NCI-H446 (cell line): ENCODE data around the gene EIF3C.
"Not testable (repeated sequence)": the region's sequence is repeated elsewhere in the genome, so short reads cannot be mapped to it uniquely, and the experiment has no call there.

Experiments used
- DNase-seq, 2 experiments: peaks; one replicate each; lab custom pipeline; 2025; lab: John Stamatoyannopoulos, UW

The EIF3C gene, protein sequence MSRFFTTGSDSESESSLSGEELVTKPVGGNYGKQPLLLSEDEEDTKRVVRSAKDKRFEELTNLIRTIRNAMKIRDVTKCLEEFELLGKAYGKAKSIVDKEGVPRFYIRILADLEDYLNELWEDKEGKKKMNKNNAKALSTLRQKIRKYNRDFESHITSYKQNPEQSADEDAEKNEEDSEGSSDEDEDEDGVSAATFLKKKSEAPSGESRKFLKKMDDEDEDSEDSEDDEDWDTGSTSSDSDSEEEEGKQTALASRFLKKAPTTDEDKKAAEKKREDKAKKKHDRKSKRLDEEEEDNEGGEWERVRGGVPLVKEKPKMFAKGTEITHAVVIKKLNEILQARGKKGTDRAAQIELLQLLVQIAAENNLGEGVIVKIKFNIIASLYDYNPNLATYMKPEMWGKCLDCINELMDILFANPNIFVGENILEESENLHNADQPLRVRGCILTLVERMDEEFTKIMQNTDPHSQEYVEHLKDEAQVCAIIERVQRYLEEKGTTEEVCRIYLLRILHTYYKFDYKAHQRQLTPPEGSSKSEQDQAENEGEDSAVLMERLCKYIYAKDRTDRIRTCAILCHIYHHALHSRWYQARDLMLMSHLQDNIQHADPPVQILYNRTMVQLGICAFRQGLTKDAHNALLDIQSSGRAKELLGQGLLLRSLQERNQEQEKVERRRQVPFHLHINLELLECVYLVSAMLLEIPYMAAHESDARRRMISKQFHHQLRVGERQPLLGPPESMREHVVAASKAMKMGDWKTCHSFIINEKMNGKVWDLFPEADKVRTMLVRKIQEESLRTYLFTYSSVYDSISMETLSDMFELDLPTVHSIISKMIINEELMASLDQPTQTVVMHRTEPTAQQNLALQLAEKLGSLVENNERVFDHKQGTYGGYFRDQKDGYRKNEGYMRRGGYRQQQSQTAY

DNA sequence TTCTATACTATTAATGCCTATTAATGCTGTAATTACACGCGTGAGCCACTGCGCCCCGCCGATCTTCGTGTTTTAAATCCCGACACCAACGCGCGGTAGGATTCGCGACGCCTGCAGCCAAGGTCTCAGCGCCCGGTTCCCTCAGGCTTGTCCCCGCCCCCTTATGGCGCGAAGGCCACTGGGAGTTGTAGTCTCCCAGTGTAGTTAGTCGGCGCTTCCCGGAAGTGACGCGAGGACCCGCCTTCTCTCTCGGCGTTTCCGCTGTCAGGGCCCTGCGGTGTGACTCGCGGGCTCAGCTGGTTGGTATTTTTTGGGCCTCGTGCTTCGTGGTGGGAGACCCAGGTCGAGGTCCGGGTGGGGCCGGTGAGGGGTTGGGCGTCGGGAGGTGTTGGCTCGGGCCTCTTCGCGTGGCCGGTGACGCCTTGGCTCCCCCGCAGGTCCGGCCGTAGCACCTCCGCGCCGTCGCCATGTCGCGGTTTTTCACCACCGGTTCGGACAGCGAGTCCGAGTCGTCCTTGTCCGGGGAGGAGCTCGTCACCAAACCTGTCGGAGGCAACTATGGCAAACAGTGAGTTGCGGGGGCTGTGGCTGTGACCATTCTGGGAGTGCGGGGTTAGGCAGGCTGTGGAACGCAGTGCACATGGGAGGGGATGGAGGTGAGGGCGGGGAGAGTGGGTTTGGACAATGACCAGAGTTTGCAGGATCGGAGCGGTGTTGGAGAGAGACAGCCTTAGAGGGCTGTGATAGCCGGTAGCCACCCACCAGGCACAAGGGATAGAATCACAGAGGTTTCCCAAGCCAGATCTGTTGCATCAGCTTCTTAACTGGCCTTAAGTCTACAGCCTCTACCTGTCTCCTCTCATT is at the start of gene EIF3C:
TSS of gene EIF3C (plus strand) at position 245 of the 864 bp plus-strand sequence. CDS start at position 468, 223 bp downstream.
- not testable (repeated sequence) for DNase-seq

DNA sequence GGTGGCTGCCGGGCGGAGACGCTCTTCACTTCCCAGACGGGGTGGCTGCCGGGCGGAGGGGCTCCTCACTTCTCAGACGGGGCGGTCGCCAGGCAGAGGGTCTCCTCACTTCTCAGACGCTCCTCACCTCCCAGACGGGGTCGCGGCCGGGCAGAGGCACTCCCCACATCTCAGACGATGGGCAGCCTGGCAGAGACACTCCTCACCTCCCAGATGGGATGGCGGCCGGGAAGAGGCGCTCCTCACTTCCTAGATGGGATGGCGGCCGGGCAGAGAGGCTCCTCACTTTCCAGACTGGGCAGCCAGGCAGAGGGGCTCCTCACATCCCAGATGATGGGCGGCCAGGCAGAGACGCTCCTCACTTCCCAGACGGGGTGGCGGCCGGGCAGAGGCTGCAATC is 45.0 kb upstream of the EIF3C start:
- not testable (repeated sequence) for DNase-seq

DNA sequence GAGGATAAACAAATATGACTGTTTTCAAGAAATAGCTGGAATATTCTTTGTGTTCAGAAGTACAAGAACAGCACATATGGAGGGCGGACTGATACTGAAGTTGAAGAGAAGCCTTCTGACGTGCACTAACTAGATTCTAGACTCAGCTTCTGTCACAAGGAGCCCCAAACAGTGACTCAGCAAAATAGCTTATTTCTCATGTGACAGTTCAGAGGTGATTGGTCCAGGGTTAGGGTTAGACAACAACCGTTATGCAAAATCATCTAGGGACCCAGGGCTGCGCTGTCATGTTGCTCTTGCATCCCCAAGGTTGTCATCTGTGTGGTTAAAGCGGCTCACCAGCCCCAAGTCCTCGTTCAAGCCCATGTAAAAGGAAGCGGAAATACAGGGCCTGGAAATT is 43.8 kb upstream of the EIF3C start:
- DNase-seq: not testable (repeated sequence)

DNA sequence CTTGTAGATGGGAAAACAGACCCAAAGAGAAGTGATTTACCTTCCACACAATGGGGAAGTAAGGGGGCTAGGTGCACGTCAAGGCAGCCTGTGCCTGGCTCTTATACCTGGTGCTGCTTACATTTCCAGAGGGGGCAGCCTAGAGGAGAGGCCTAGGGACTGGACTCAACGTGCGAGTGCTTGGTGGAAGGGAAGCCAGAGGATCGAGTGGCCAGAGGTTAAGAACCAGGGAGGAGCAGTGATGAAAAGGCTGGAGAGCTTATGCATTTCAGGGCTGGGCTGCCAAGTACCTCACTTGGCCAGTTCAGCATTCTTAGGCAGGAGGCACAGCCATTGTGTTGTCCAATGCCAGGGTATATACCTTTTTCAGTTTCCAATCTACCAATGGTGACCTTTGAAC is 43.1 kb upstream of the EIF3C start:
- DNase-seq: not testable (repeated sequence)

DNA sequence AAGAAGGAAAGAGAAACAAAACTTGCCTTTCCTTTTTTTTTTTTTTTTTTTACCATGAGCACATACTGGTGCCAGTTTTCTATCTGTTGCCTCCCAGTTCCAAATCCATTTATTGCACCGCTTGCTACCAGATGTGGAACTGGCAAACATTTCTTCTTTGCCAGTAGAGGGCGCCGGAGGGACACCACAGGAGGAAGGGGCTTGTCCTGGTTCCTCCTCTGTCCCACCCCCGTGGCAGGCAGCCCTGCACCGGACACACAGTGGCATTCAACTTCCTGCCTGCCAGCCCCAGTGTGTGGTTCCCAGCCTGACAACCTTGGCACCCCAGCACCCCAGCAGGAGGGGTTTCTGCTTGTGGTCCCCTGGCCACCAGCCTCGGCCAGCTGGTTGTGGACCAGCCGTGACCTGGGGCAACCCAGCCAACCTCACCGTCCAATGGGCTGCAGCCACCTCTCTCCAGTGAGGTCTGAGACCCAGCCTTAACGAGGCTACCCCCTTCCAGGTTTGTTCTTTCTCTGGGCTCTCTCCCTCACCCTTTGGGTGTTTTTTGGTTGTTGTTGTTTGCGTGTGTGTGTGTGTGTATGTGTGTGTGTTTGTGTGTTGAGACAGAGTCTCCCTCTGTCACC is 22.8 kb upstream of the EIF3C start:
- not testable (repeated sequence) for DNase-seq

DNA sequence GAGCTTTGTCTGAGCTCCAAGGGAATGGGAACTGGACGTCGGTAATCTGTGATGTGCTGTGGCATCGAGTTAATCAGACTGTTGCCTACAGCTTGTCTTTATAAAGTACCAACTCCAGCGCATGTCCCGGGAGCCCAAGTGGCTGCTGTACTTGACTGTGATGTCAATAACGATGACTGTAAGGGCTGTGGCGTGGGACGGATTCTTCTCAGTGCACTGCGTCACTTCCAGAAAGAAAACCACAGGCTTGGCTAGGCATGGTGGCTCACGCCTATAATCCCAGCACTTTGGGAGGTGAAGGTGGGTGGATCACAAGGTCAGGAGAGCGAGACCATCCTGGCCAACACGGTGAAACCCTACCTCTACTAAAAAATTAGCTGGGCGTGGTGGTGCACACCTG is 21.8 kb upstream of the EIF3C start:
- DNase-seq: not testable (repeated sequence)

DNA sequence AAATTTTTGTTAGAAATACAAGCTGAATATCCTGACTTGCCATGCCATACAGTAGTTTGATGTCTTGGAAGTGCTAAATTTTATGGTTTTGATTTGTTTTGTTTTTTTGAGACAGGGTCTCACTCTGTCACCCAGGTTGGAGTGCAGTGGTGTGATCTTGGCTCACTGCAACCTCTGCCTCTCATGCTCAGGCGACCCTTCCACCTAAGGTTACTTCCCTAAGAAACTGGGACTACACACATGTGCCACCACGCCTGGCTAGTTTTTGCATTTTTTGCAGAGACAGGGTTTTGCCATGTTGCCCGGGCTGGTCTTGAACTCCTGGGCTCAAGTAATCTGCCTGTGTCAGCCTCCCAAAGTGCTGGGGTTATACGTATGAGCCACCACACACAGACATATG is 19.5 kb upstream of the EIF3C start:
- DNase-seq: not testable (repeated sequence)

DNA sequence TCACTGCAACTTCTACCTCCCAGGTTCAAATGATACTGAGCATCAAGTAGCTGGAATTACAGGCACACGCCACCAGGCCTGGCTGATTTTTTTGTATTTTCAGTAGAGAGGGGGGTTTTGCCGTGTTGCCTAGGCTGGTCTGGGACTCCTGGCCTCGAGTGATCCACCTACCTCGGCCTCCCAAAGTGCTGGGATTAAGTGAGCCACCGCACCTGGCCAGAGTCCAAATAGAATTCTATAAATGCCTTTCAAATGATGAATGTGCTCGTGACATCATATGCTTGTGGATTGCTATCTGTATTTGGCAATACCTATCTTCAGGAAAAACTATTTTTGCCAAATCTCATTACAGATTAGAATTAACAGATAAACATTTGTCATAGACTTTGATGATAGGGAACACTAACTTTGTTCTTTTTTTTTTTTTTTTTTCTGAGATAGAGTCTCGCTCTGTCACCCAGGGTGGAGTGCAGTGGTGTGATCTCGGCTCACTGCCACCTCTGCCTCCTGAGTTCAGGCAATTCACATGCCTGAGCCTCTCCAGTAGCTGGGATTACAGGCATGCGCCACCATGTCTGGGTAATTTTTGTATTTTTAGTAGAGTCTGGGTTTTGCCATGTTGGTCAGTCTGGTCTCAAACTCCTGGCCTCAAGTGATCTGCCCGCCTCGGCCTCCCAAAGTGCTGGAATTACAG is 17.9 kb upstream of the EIF3C start:
- not testable (repeated sequence) for DNase-seq

DNA sequence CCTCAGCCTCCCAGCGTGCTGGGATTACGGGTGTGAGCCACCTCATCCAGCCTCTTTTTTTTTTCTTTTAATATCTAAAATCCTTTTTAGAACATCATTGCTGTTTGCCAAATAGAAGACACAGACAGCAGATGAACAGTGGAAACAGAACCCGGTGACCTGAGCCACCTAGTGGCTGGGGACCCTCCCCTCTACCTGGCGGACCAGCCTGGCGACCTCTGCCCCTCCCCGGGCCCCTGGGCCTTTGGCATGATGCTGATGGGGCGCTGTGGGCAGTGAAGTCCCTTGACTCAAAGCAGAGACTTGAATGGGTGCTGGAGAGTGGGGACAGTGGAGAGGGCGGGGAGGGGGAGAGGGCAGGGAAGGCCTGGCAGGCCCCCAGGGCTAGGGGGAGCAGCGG is 11.5 kb upstream of the EIF3C start:
- DNase-seq: not testable (repeated sequence)

DNA sequence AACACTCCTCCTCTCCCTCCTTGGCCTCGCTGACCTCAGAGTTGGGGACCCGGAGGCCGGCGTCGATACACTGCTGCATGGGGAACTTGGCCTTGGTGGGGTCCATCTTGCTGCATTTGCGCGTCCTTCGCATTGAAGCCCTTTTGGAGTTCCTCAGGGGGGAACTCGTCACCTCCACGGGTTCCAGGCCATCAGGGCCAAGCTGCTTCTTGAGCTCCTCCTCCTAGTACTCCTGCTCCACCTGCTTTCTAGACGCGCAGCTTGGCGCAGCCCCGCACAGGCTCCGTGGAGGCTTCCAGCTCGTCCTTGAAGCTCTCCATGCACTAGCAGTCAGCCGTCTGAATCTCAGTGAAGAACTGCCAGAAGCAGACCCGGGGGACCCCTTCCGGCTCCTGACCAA is 10.9 kb upstream of the EIF3C start:
- DNase-seq: not testable (repeated sequence)

DNA sequence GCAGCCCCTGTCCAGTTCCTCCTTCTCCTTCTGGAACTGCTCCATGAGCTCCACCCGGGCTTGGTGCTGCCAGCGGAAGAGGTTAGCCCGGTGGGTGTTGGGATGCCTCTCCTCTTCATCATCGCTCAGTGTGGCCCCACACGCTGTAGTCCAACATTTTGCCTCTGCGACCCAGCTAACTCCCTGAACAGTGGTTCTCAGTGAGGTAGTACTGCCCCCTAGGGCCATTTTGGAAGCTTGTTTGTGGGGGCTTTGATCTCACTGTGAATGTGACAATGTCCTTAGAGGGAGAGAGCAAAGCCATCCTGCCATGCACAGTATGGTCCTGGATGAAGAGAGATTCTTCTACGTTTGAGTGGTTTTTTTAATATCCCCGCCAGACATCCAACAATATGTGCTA is 9.9 kb upstream of the EIF3C start:
- not testable (repeated sequence) for DNase-seq

DNA sequence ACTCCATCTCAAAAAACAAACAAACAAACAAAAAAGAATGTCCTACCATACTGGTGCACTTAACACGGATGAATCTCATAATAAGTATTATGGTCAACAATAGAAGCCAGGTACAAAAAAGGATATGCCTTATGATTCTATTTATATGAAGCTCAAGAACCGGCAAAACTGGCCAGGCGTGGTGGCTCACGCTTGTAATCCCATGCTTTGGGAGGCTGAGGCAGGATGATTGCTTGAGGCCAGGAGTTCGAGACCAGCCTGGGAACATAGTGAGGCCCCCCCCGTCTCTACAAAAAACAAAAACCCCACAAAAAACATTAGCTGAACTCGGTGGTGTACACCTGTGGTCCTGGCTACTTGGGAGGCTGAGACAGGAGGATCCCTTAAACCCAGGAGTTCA is 7.0 kb upstream of the EIF3C start:
- not testable (repeated sequence) for DNase-seq

DNA sequence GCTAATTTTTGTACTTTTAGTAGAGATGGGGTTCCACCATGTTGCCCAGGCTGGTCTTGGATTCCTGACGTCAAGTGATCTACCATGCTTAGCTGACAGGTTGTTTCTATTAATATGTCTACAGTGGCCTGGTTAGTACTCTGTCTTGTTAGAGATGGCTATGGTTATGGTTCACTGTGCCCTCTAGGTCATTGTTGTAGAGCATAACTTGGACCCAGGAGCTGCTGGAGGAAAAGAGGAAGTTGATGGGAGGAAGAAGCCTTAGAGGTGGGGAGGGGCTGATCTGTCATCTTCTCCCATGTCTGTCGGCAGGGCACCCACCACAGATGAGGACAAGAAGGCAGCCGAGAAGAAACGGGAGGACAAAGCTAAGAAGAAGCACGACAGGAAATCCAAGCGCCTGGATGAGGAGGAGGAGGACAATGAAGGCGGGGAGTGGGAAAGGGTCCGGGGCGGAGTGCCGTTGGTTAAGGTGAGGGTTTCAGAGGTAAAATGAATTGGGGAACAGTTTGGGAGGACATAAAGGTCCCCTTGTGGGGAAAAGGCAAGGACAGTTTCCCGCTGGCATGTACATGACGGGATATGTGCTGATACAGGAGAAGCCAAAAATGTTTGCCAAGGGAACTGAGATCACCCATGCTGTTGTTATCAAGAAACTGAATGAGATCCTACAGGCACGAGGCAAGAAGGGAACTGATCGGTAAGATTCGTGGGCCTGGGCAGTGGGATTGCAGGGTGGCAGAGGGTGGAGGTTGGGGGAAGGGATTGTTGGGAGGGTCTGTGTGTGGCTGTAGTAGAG is 11.8 kb downstream of the EIF3C start:
- not testable (repeated sequence) for DNase-seq

DNA sequence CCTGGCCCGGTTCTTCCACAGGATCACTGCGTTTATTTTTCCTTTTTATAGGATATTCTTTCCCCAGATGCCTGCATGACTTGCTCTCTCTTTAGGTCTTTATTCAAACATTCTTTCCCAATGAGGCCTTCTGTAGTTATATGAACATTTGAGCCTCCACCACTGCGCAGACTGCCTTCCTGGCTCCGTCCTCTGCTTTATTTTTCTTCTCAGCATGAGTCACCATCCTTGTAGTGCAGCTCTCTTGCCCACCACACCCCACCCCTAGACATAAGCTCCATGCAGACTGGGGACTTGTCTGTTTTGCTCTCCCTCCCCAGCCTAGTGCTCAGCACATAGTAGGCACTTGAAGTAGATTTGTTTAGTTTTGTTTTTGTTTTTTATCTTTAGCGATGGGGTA is 20.0 kb downstream of the EIF3C start:
- DNase-seq: not testable (repeated sequence)

DNA sequence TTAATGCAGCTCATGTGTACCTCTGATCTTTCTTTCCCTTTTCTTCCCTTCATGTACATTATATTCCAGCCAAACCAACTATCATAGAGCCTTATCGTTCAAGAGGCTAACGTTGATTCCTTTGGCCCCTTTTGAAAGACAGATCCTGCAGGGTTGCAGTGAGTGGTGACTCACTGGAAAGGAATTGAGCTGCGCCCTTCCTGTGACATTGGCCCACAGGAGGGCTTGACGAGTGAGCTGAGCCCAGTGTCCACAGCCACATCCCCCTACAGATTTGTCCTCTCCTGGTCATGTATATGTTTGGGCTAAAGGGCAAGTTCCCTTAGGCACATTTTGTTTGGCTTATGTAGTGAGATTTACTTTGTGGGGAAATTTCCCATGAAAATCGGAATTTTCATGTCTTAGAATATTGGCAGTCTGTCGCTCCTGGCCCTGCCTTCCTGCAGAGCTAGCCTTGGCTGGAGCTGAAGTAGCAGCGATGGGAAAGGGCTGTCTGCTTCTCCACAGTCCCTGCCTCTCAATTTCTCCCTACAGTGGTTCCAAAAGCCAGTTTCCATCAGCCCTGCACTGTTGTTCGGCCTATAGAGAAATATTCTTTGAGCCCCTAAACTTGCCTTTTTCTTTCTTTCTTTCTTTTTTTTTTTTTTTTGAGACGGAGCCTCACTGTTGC is 21.3 kb downstream of the EIF3C start:
- DNase-seq: not testable (repeated sequence)

DNA sequence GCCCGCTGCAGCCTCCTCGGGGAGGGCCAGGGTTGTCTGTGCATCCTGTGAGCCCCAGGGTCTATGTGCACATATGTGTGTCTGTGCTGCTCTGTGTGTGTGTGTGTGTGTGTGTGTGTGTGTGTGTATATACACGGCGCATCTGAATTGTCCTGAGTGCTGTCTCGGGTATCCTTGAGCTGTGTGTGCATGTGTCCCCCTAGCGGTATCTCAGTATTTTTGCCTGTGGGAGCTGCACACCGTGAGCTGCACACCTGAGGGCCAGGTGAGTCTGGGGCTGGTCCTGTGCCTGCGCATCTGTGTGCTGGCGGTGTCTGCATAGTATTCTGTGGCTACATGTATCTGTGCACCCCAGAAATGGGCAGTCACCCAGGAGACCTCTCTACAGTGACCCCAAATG is 28.5 kb downstream of the EIF3C start:
- not testable (repeated sequence) for DNase-seq

DNA sequence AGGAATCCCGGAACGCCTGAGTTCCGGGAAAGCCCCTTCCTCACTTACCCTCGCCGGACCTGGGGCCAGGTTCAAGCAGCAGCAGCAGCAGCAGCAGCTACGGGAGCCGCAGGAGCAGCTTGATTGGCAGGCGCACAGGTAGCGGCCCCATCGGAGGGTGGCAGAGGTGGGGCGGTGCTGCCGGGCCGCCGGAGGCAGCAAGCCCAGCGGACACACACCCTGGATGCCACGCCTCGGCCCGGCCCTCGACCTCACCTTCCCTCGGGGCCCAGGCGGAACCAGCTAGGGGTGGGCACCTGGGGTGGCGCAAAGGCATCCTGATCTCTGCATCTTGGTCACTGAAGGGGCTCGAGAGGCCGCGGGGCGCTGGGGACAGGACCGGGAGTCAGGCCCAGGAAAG is 29.4 kb downstream of the EIF3C start:
- not testable (repeated sequence) for DNase-seq

DNA sequence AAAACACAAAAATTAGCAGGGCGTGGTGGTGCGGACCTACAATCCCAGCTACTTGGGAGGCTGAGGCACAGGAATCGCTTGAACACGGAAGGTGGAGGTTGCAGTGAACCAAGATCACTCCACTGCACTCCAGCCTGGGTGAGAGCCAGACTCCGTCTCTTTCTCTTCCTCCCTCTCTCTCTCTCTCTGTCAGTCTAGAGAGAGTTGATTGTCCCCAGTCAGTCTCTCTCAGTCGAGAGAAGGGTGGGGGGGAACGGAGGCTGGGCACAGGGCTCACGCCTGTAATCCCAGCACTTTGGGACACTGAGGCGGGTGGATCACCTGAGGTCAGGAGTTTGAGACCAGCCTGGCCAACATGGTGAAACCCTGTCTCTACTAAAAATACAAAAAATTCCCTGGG is 30.0 kb downstream of the EIF3C start:
- not testable (repeated sequence) for DNase-seq
